ENCODE data around the gene UCP2. TPM values are rescaled to one million over a fixed set of nuclear protein-coding genes. Genes with fewer than 3 reads are reported as not detected.

The UCP2 gene
- total and polyA plus RNA-seq, 9 of the 15 experiments (the other 6 are each of a cell fraction or from before 2014, with no cell fraction given), result 19.2 to 216 (median 87.9) TPM

DNA sequence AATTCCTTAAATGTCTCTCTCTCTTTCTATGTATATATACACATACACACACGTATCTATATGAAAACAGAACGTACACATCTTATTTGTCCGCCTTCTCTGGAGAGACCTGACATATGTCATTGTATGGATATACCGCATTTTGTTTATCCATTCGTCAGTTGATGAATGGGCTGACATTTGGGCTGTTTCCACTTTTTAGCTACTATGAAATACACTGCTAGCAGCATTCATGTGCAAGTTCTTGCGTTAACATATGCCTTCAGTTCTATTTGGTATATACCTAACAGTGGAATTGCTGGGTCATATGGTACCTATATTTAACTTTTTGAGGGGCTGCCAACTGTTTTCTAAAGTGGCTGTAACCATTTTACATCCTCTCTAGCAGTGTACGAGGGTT lies 49.9 kb downstream of the UCP2 start (continued):
- TF ChIP-seq ADNP (tag; IDR thresholded peaks at IDR 0.05) (no peak), DPF2 (IDR thresholded peaks at IDR 0.05) (no peak), BACH1 (tag; IDR thresholded peaks at IDR 0.05) (no peak), HMG20A (CRISPR knock-in tag; conservative IDR thresholded peaks at IDR 0.05) (no peak)
- TF ChIP-seq, protein P1, sequence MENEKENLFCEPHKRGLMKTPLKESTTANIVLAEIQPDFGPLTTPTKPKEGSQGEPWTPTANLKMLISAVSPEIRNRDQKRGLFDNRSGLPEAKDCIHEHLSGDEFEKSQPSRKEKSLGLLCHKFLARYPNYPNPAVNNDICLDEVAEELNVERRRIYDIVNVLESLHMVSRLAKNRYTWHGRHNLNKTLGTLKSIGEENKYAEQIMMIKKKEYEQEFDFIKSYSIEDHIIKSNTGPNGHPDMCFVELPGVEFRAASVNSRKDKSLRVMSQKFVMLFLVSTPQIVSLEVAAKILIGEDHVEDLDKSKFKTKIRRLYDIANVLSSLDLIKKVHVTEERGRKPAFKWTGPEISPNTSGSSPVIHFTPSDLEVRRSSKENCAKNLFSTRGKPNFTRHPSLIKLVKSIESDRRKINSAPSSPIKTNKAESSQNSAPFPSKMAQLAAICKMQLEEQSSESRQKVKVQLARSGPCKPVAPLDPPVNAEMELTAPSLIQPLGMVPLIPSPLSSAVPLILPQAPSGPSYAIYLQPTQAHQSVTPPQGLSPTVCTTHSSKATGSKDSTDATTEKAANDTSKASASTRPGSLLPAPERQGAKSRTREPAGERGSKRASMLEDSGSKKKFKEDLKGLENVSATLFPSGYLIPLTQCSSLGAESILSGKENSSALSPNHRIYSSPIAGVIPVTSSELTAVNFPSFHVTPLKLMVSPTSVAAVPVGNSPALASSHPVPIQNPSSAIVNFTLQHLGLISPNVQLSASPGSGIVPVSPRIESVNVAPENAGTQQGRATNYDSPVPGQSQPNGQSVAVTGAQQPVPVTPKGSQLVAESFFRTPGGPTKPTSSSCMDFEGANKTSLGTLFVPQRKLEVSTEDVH (IDR thresholded peaks at IDR 0.05; ENCODE audit: low read depth, partially characterized antibody), result no peak
- TF ChIP-seq, protein P2, sequence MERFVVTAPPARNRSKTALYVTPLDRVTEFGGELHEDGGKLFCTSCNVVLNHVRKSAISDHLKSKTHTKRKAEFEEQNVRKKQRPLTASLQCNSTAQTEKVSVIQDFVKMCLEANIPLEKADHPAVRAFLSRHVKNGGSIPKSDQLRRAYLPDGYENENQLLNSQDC (CRISPR knock-in tag; IDR thresholded peaks at IDR 0.05), result no peak

DNA sequence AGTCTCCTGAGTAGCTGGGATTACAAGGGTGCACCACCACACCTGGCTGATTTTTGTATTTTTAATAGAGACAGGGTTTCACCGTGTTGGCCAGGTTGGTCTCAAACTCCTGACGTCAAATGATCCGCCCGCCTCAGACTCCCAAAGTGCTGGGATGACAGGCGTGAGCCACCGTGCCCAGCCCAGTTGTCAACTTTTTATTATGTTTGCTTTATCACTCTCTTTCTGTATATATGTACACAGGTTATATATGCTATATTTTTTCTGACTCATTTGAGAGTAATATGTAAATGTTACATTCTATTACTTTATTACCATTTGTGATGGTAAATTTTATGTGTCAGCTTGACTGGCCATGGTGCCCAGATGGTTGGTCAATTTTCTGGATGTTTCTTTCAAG lies 50.7 kb downstream of the UCP2 start:
- H3K36me3 ChIP-seq (ENCODE audit: control insufficient read depth, insufficient read depth, low read length), result peaks cover 34% of the 10 kb centered on the region
- no peak for TF ChIP-seq ZNF696 (CRISPR knock-in tag; conservative IDR thresholded peaks at IDR 0.05)
- TF ChIP-seq KAT7 (CRISPR knock-in tag; IDR thresholded peaks at IDR 0.05; ENCODE audit: borderline replicate concordance), result no peak
- TF ChIP-seq ETV6 (IDR thresholded peaks at IDR 0.05; ENCODE audit: borderline replicate concordance in 1 of 2, low read depth in 2 of 2, low read length in 1 of 2), result no peak
- TF ChIP-seq ETV6 (CRISPR knock-in tag; IDR thresholded peaks at IDR 0.05; ENCODE audit: borderline replicate concordance), result no peak
- no peak for TF ChIP-seq CBFA2T3 (IDR thresholded peaks at IDR 0.05)
- H3K4me1 ChIP-seq (replicated peaks in 1 of 2; ENCODE audit: control insufficient read depth in 2 of 2, insufficient read depth in 2 of 2, low read length in 2 of 2), result no peaks in the 10 kb centered on the region
- no peak overlapping the region for H3K4me2 ChIP-seq (ENCODE audit: insufficient read depth, low read length)
- no peak for FAIRE-seq
- H3K27ac ChIP-seq (ENCODE audit: extremely low read depth, low read depth, low read length), result no peak overlapping the region
- in situ Hi-C loops (cut with MboI) (no loop called here), intact Hi-C loops (cut with micrococcal nuclease) (loop anchor here (1.0 to 10.0 kb wide), 4 partner anchors 147 to 580 kb away; partner anchors contain the start of gene MRPL48)
- WGBS (ENCODE audit: insufficient coverage, low coverage, missing lambda C conversion rate), result 90% methylated on average over 6 of the region's 6 CpGs
- H2AFZ ChIP-seq (ENCODE audit: low read depth, low read length), result no peak overlapping the region
- H4K20me1 ChIP-seq (replicated peaks; ENCODE audit: control insufficient read depth, insufficient read depth, low read length), result no peaks in the 10 kb centered on the region
- no peaks in the 10 kb centered on the region for H3K9me3 ChIP-seq (replicated peaks; ENCODE audit: control insufficient read depth, insufficient read depth, low read depth, low read length)
- DNase-seq (ENCODE audit: extremely low read depth in 1 of 4, low spot score in 3 of 4), result no peak
- no peaks in the 10 kb centered on the region for H3K9me1 ChIP-seq (ENCODE audit: control insufficient read depth, insufficient read depth, low read length)
- ChIA-PET POLR2A (interaction anchor here (0.7 to 1.2 kb wide), 4 partner anchors 10 to 306 kb away, joined by 3 to 5 read pairs (median 4); no protein-coding TSS in a partner anchor), CTCF (ENCODE audit: low intra/inter-chr PET ratio) (interaction anchor here (0.6 to 3.5 kb wide), 4 partner anchors 306 to 527 kb away, joined by 3 to 22 read pairs (median 4); no protein-coding TSS in a partner anchor)
- H3K4me3 ChIP-seq, result no peak overlapping the region
- no peak overlapping the region for H3K9ac ChIP-seq (ENCODE audit: insufficient read depth in 1 of 2, low read depth in 2 of 2, low read length in 2 of 2)
- no peak for ATAC-seq
- no TSS peak for BruUV-seq (replicated peaks)
- H3K27me3 ChIP-seq (ENCODE audit: control insufficient read depth in 2 of 2, insufficient read depth in 2 of 2, low read length in 2 of 2), result no peaks in the 10 kb centered on the region
- H3K79me2 ChIP-seq (ENCODE audit: control insufficient read depth, insufficient read depth, low read length), result no peaks in the 10 kb centered on the region

Measured in K562 (cell line).